Mesenchymal stem cell (in vitro differentiated cells and primary cell): ENCODE results near the gene USP4.
A peak's percentile ranks its signal among the peaks of the same experiment; 100 is the strongest.

ENCODE experiments used
- DNase-seq: peaks from one replicate; pipeline ENCODE4 v3.0.0-alpha.2; 2013
- H2AFZ ChIP-seq: one replicate; pipeline ENCODE4 v1.6.1; 2013; ENCODE audit warnings: low read depth, mild to moderate bottlenecking, control low read depth, inconsistent platforms, low read length, moderate library complexity
- H2AK5ac ChIP-seq: 2 replicates; pipeline ENCODE4 v1.6.1; 2013; ENCODE audit warnings: low read length, moderate library complexity, mild to moderate bottlenecking, inconsistent platforms; ENCODE audit not compliant: severe bottlenecking
- H2BK120ac ChIP-seq: one replicate; pipeline ENCODE4 v1.6.1; 2013; ENCODE audit warnings: low read depth, mild to moderate bottlenecking, inconsistent platforms, low read length, moderate library complexity
- H2BK12ac ChIP-seq, 2 experiments: one replicate each; pipeline ENCODE4 v1.6.1; 2013; ENCODE audit warnings: inconsistent platforms in 2 of 2, low read length in 2 of 2, mild to moderate bottlenecking in 2 of 2, moderate library complexity in 2 of 2, control low read depth in 1 of 2
- H2BK15ac ChIP-seq: one replicate; pipeline ENCODE4 v1.6.1; 2013; ENCODE audit warnings: mild to moderate bottlenecking, low read depth, inconsistent platforms; ENCODE audit not compliant: poor library complexity, severe bottlenecking
- H2BK5ac ChIP-seq: 2 replicates; pipeline ENCODE4 v1.6.1; 2013; ENCODE audit warnings: low read depth, mild to moderate bottlenecking, low read length, control low read depth, inconsistent platforms; ENCODE audit not compliant: poor library complexity, severe bottlenecking
- H3K14ac ChIP-seq, 2 experiments: one replicate each; pipeline ENCODE4 v1.6.1; 2013; ENCODE audit warnings: inconsistent platforms in 2 of 2, low read length in 2 of 2, control low read depth in 1 of 2, mild to moderate bottlenecking in 1 of 2, moderate library complexity in 1 of 2
- H3K18ac ChIP-seq, 2 experiments: one replicate each; pipeline ENCODE4 v1.6.1; 2013; ENCODE audit warnings: inconsistent platforms in 2 of 2, low read length in 2 of 2, control low read depth in 1 of 2, low read depth in 1 of 2, mild to moderate bottlenecking in 1 of 2
- H3K23ac ChIP-seq, 2 experiments: one replicate each; pipeline ENCODE4 v1.6.1; 2013; ENCODE audit warnings: inconsistent platforms in 2 of 2, low read length in 2 of 2, mild to moderate bottlenecking in 2 of 2, moderate library complexity in 2 of 2, control low read depth in 1 of 2
- H3K27ac ChIP-seq: 2 replicates; pipeline ENCODE4 v1.5.1; 2013; ENCODE audit warnings: mild to moderate bottlenecking, moderate library complexity, low read length, control low read depth, inconsistent platforms; ENCODE audit not compliant: poor library complexity, severe bottlenecking
- H3K27me3 ChIP-seq, 2 experiments: 2 replicates each; pipeline versions ENCODE4 v1.6.1 to v1.7.0; 2013; ENCODE audit warnings: low read length in 2 of 2, mild to moderate bottlenecking in 2 of 2, moderate library complexity in 2 of 2, control low read depth in 1 of 2, inconsistent platforms in 1 of 2; ENCODE audit not compliant: control insufficient read depth in 1 of 2, insufficient read depth in 1 of 2
- H3K36me3 ChIP-seq, 2 experiments: 2 replicates each; pipeline versions ENCODE4 v1.6.1 to v1.7.0; 2013; ENCODE audit warnings: low read length in 2 of 2, control low read depth in 1 of 2, inconsistent platforms in 1 of 2, low read depth in 1 of 2, mild to moderate bottlenecking in 1 of 2; ENCODE audit not compliant: insufficient read depth in 2 of 2, control insufficient read depth in 1 of 2
- H3K4ac ChIP-seq, 2 experiments: one replicate each; pipeline ENCODE4 v1.6.1; 2013; ENCODE audit warnings: inconsistent platforms in 2 of 2, low read length in 2 of 2, mild to moderate bottlenecking in 2 of 2, moderate library complexity in 2 of 2, control low read depth in 1 of 2, low read depth in 1 of 2
- H3K4me1 ChIP-seq: 2 replicates; pipeline ENCODE4 v1.6.1; 2013; ENCODE audit warnings: low read depth, low read length, control low read depth; ENCODE audit not compliant: control insufficient read depth, insufficient read depth
- H3K4me2 ChIP-seq: 2 replicates; pipeline ENCODE4 v1.6.1; 2013; ENCODE audit warnings: low read length, mild to moderate bottlenecking, inconsistent platforms; ENCODE audit not compliant: poor library complexity, severe bottlenecking
- H3K4me3 ChIP-seq, 2 experiments: 2 replicates each; pipeline versions ENCODE4 v1.5.1 to v1.7.0; 2013; ENCODE audit warnings: low read length in 2 of 2, mild to moderate bottlenecking in 2 of 2, control low read depth in 1 of 2, low read depth in 1 of 2; ENCODE audit not compliant: insufficient read depth in 1 of 2
- H3K79me1 ChIP-seq: replicated peaks from 2 replicates; pipeline ENCODE4 v1.6.1; 2013; ENCODE audit warnings: mild to moderate bottlenecking, control low read depth, low read length, inconsistent platforms; ENCODE audit not compliant: poor library complexity, severe bottlenecking
- H3K9ac ChIP-seq: 2 replicates; pipeline ENCODE4 v1.7.0; 2013; ENCODE audit warnings: mild to moderate bottlenecking, low read length, moderate library complexity
- H3K9me3 ChIP-seq: 2 replicates; pipeline ENCODE4 v1.7.0; 2013; ENCODE audit warnings: mild to moderate bottlenecking, low read length; ENCODE audit not compliant: control insufficient read depth
- H4K8ac ChIP-seq: one replicate; pipeline ENCODE4 v1.6.1; 2013; ENCODE audit warnings: inconsistent platforms, mild to moderate bottlenecking, low read length, moderate library complexity
- H4K91ac ChIP-seq: one replicate; pipeline ENCODE4 v1.6.1; 2013; ENCODE audit warnings: mild to moderate bottlenecking, low read length, inconsistent platforms
- whole genome bisulfite sequencing: methylation state at CpG from one replicate; pipeline ENCODE4 v1.1.7; 2013; ENCODE audit warnings: mixed read lengths; 5-methylcytosine and 5-hydroxymethylcytosine counted together

USP4 gene

GRCh38 chr3:49257187-49257586 is 82.7 kb downstream of the USP4 start:
- WGBS, result 63% methylated on average over 3 of the region's 3 CpGs
- no peak overlapping the region for H2BK12ac ChIP-seq
- no peak overlapping the region for H3K9ac ChIP-seq
- H2BK15ac ChIP-seq, result no peak overlapping the region
- H3K27ac ChIP-seq, result no peak overlapping the region
- H3K27me3 ChIP-seq, result no peaks in the 10 kb centered on the region
- H4K91ac ChIP-seq, result no peak overlapping the region
- H3K4me2 ChIP-seq, result no peak overlapping the region
- no peak for DNase-seq
- H2BK5ac ChIP-seq, result no peak overlapping the region
- no peak overlapping the region for H4K8ac ChIP-seq
- H3K4ac ChIP-seq, result no peak overlapping the region
- H3K36me3 ChIP-seq, result peaks cover 0 to 30% of the 10 kb centered on the region in 2 experiments
- H3K18ac ChIP-seq, result no peak overlapping the region
- H3K4me3 ChIP-seq, result no peak overlapping the region
- no peak overlapping the region for H2AFZ ChIP-seq
- no peaks in the 10 kb centered on the region for H3K9me3 ChIP-seq
- H2BK120ac ChIP-seq, result no peak overlapping the region
- no peak overlapping the region for H3K14ac ChIP-seq
- no peak overlapping the region for H3K23ac ChIP-seq
- peaks cover 3% of the 10 kb centered on the region for H3K4me1 ChIP-seq
- no peaks in the 10 kb centered on the region for H3K79me1 ChIP-seq
- H2AK5ac ChIP-seq, result no peak overlapping the region

GRCh38 chr3:49255718-49256511 is 83.9 kb downstream of the USP4 start:
- Histone ChIP-seq H3K79me1 (no peaks in the 10 kb centered on the region), H3K36me3 (peaks cover 0 to 36% of the 10 kb centered on the region in 2 experiments), H3K9me3 (no peaks in the 10 kb centered on the region), H2AFZ (no peak overlapping the region), H2BK15ac (no peak overlapping the region), H2BK12ac (no peak overlapping the region), H3K9ac (no peak overlapping the region), H3K27me3 (no peaks in the 10 kb centered on the region), H3K18ac (no peak overlapping the region), H3K4ac (no peak overlapping the region), H3K23ac (no peak overlapping the region), H3K14ac (no peak overlapping the region), H2BK5ac (no peak overlapping the region), H3K27ac (no peak overlapping the region), H3K4me1 (no peaks in the 10 kb centered on the region), H2BK120ac (no peak overlapping the region), H3K4me2 (no peak overlapping the region), H2AK5ac (no peak overlapping the region), H4K8ac (no peak overlapping the region), H4K91ac (no peak overlapping the region), H3K4me3 (no peak overlapping the region)
- 84% methylated on average over 6 of the region's 6 CpGs for WGBS
- no peak for DNase-seq

GRCh38 chr3:49255112-49255511 is 84.7 kb downstream of the USP4 start:
- Histone ChIP-seq H3K18ac (no peak overlapping the region), H4K91ac (no peak overlapping the region), H2AK5ac (no peak overlapping the region), H3K36me3 (peaks cover 0 to 36% of the 10 kb centered on the region in 2 experiments), H2BK5ac (no peak overlapping the region), H3K4me1 (no peaks in the 10 kb centered on the region), H3K27me3 (no peaks in the 10 kb centered on the region), H3K23ac (no peak overlapping the region), H3K14ac (no peak overlapping the region), H3K4me2 (no peak overlapping the region), H3K9ac (no peak overlapping the region), H2BK15ac (no peak overlapping the region), H2BK120ac (no peak overlapping the region), H3K4ac (no peak overlapping the region), H3K4me3 (no peak overlapping the region), H2AFZ (no peak overlapping the region), H3K27ac (no peak overlapping the region), H3K79me1 (no peaks in the 10 kb centered on the region), H2BK12ac (no peak overlapping the region), H3K9me3 (no peaks in the 10 kb centered on the region), H4K8ac (no peak overlapping the region)
- WGBS, result 70% methylated on average over 1 of the region's 1 CpG
- peak; percentile 47 for DNase-seq

- Histone ChIP-seq H3K4me3 (no peak overlapping the region), H2BK15ac (no peak overlapping the region), H2BK12ac (no peak overlapping the region), H3K27ac (no peak overlapping the region), H3K36me3 (peaks cover 0 to 36% of the 10 kb centered on the region in 2 experiments), H3K4me1 (no peaks in the 10 kb centered on the region), H3K4ac (no peak overlapping the region), H2BK5ac (no peak overlapping the region), H3K14ac (no peak overlapping the region), H3K79me1 (no peaks in the 10 kb centered on the region), H3K18ac (no peak overlapping the region), H3K4me2 (no peak overlapping the region), H3K27me3 (no peaks in the 10 kb centered on the region), H4K8ac (no peak overlapping the region), H2AK5ac (no peak overlapping the region), H2AFZ (no peak overlapping the region), H4K91ac (no peak overlapping the region), H3K9me3 (no peaks in the 10 kb centered on the region), H3K23ac (no peak overlapping the region), H3K9ac (no peak overlapping the region), H2BK120ac (no peak overlapping the region)
- DNase-seq, result no peak
- 83% methylated on average over 1 of the region's 3 CpGs for WGBS
Measured at GRCh38 chr3:49253512-49253911, 86.3 kb downstream of the USP4 start.
